Gastroesophageal sphincter (tissue), 3 donors: ENCODE data around the gene SPEN.

ENCODE experiments used
- CTCF ChIP-seq, 4 experiments: fragments of 200-600 bp in 2 of 4; fragments of 450-650 bp in 2 of 4; sonication (generic) in 1 of 4; IDR thresholded peaks; one replicate each; pipeline ENCODE4 v1.5.1; 2017 to 2019; ENCODE audit warnings: antibody characterized with exemption in 4 of 4, mild to moderate bottlenecking in 2 of 4, moderate library complexity in 2 of 4
- EP300 ChIP-seq: sonication (generic); formaldehyde crosslinking; IDR thresholded peaks from one replicate; pipeline ENCODE4 v1.6.1; 2017; ENCODE audit warnings: antibody characterized with exemption, mild to moderate bottlenecking

GRCh38 chr1:15830258-15830657 is 17.2 kb upstream of the SPEN start:
- TF ChIP-seq CTCF (IDR thresholded peaks at IDR 0.05): no peak
- TF ChIP-seq EP300: no peak
